Measurements from ENCODE around the gene CEBPA. TPM values are rescaled to one million over a fixed set of nuclear protein-coding genes. Genes with fewer than 3 reads are reported as not detected.

CEBPA gene
- polyA plus RNA-seq, 3 donors: 17.9 to 76.3 (median 47.5) TPM

- 18% methylated on average over 15 of the region's 16 CpGs for WGBS (ENCODE audit: insufficient coverage)
- intact Hi-C loops (cut with micrococcal nuclease): no loop called here
Observed at GRCh38 chr19:33292595-33293254, 9.6 kb downstream of the CEBPA start.

More at GRCh38 chr19:33292595-33293254, 9.6 kb downstream of the CEBPA start:
- H3K9me3 ChIP-seq (replicated peaks in 1 of 2; ENCODE audit: control insufficient read depth in 1 of 2, insufficient read depth in 1 of 2, low read length in 2 of 2): no peaks in the 10 kb centered on the region
- peak overlapping the region; percentile 97 to 100 (median 99) for H3K27ac Mint-ChIP-seq
- H3K4me1 ChIP-seq (ENCODE audit: control insufficient read depth in 1 of 2, insufficient read depth in 2 of 2, low read length in 2 of 2): peaks cover 91 to 95% of the 10 kb centered on the region in 2 donors
- H3K4me2 ChIP-seq (replicated peaks; ENCODE audit: extremely low read depth, low read length, poor library complexity, severe bottlenecking): peak overlapping the region; percentile 71
- peak overlapping the region; percentile 97 to 99 for H3K27ac ChIP-seq (ENCODE audit: low read depth in 1 of 2, low read length in 2 of 2)
- H3K4me3 Mint-ChIP-seq: peak overlapping the region; percentile 63 to 72
- peak; percentile 72 to 89 (median 88) for DNase-seq
- H3K9me3 Mint-ChIP-seq: peaks cover 0 to 13% (median 3%) of the 10 kb centered on the region in 7 donors
- H3K36me3 Mint-ChIP-seq: peaks cover 4 to 6% of the 10 kb centered on the region in 2 donors
- H2AFZ ChIP-seq (ENCODE audit: insufficient read depth, low read depth, low read length, poor library complexity, severe bottlenecking): peak overlapping the region; percentile 33
- peaks cover 93% of the 10 kb centered on the region for H3K4me1 Mint-ChIP-seq
- peaks cover 32% of the 10 kb centered on the region for H3K79me2 ChIP-seq (ENCODE audit: insufficient read depth, low read length)
- H3K4me3 ChIP-seq (replicated peaks in 1 of 3; ENCODE audit: low read depth in 2 of 3, low read length in 3 of 3): peak overlapping the region; percentile 9 to 69 (median 26)
- TF ChIP-seq CTCF (IDR thresholded peaks at IDR 0.05): no peak
- H3K27me3 ChIP-seq (ENCODE audit: control insufficient read depth in 2 of 2, insufficient read depth in 2 of 2, low read length in 2 of 2): no peaks in the 10 kb centered on the region
- no peaks in the 10 kb centered on the region for H4K20me1 ChIP-seq (ENCODE audit: insufficient read depth, low read length)
- H3K9ac ChIP-seq (ENCODE audit: insufficient read depth, low read length, poor library complexity, severe bottlenecking): peak overlapping the region; percentile 68
- no peaks in the 10 kb centered on the region for H3K36me3 ChIP-seq (replicated peaks in 1 of 2; ENCODE audit: control insufficient read depth in 1 of 2, insufficient read depth in 2 of 2, low read length in 2 of 2)
- H3K27me3 Mint-ChIP-seq (ENCODE audit: low read depth in 3 of 3): peaks cover 0 to 3% (median 2%) of the 10 kb centered on the region in 3 donors
